ENCODE data around the gene HSFX4.

The HSFX4 gene

GRCh38 chrX:149937871-149938426 lies 8.6 kb downstream of the HSFX4 start:
- no CpG with 5 or more reads among the region's 46 CpGs for WGBS (ENCODE audit: extremely low coverage, insufficient coverage, insufficient read length)
- Histone ChIP-seq H2BK5ac (ENCODE audit: low read depth, low read length, poor library complexity) (peak overlapping the region; percentile 54), H3K18ac (ENCODE audit: low read length) (no peak overlapping the region), H3K27me3 (ENCODE audit: insufficient read depth, low read length) (no peaks in the 10 kb centered on the region), H3K4me2 (ENCODE audit: low read length) (peak overlapping the region; percentile 88), H4K12ac (ENCODE audit: low read depth, low read length) (peak overlapping the region; percentile 81), H3K36me3 (ENCODE audit: control insufficient read depth in 1 of 2, insufficient read depth in 2 of 2, low read length in 2 of 2) (peaks cover 10 to 15% of the 10 kb centered on the region in 2 experiments), H2AK5ac (ENCODE audit: low read length) (peak overlapping the region; percentile 30), H4K8ac (ENCODE audit: low read depth, low read length) (peak overlapping the region; percentile 77), H3K79me1 (ENCODE audit: low read length) (peaks cover 8% of the 10 kb centered on the region), H3K4ac (ENCODE audit: low read depth, low read length) (peak overlapping the region; percentile 84), H3K14ac (ENCODE audit: low read length) (peak overlapping the region; percentile 74), H3K4me1 (ENCODE audit: control insufficient read depth in 1 of 2, insufficient read depth in 2 of 2, low read length in 2 of 2) (peaks cover 6 to 8% of the 10 kb centered on the region in 2 experiments), H4K91ac (ENCODE audit: low read depth, low read length) (peak overlapping the region; percentile 55), H3K79me2 (ENCODE audit: control insufficient read depth, insufficient read depth, low read length, poor library complexity) (peaks cover 10% of the 10 kb centered on the region), H3K9ac (ENCODE audit: low read length) (peak overlapping the region; percentile 98), H2BK12ac (ENCODE audit: low read length) (no peak overlapping the region), H3K9me3 (ENCODE audit: insufficient read depth, low read depth, low read length) (no peaks in the 10 kb centered on the region), H3K4me3 (ENCODE audit: low read depth, low read length) (peak overlapping the region; percentile 95), H3K23ac (ENCODE audit: low read length) (no peak overlapping the region), H2AFZ (ENCODE audit: insufficient read depth, low read length, poor library complexity) (peak overlapping the region; percentile 69), H2BK120ac (ENCODE audit: insufficient read depth, low read length, poor library complexity) (peak overlapping the region; percentile 43), H3K27ac (ENCODE audit: low read depth, low read length) (peak overlapping the region; percentile 81)
- no peak for DNase-seq

- Histone ChIP-seq H2AK5ac (ENCODE audit: low read length) (peak within 1 kb of the TSS; percentile 30), H3K79me1 (ENCODE audit: low read length) (peaks cover 8% of the 10 kb centered on the region), H4K91ac (ENCODE audit: low read depth, low read length) (peak within 1 kb of the TSS; percentile 64), H3K4me1 (ENCODE audit: control insufficient read depth in 1 of 2, insufficient read depth in 2 of 2, low read length in 2 of 2) (peaks cover 6 to 8% of the 10 kb centered on the region in 2 experiments), H3K4ac (ENCODE audit: low read depth, low read length) (peak within 1 kb of the TSS; percentile 84), H2BK12ac (ENCODE audit: low read length) (no peak within 1 kb of the TSS), H3K14ac (ENCODE audit: low read length) (peak within 1 kb of the TSS; percentile 74), H3K23ac (ENCODE audit: low read length) (no peak within 1 kb of the TSS), H4K8ac (ENCODE audit: low read depth, low read length) (peak within 1 kb of the TSS; percentile 79), H3K4me2 (ENCODE audit: low read length) (peak within 1 kb of the TSS; percentile 88), H2BK5ac (ENCODE audit: low read depth, low read length, poor library complexity) (peak within 1 kb of the TSS; percentile 54), H4K12ac (ENCODE audit: low read depth, low read length) (peak within 1 kb of the TSS; percentile 81), H3K18ac (ENCODE audit: low read length) (no peak within 1 kb of the TSS), H3K27ac (ENCODE audit: low read depth, low read length) (peak within 1 kb of the TSS; percentile 90), H3K9me3 (ENCODE audit: insufficient read depth, low read depth, low read length) (no peaks in the 10 kb centered on the region), H3K36me3 (ENCODE audit: control insufficient read depth in 1 of 2, insufficient read depth in 2 of 2, low read length in 2 of 2) (peaks cover 10 to 15% of the 10 kb centered on the region in 2 experiments), H2AFZ (ENCODE audit: insufficient read depth, low read length, poor library complexity) (peak within 1 kb of the TSS; percentile 69), H3K27me3 (ENCODE audit: insufficient read depth, low read length) (no peaks in the 10 kb centered on the region), H3K9ac (ENCODE audit: low read length) (peak within 1 kb of the TSS; percentile 98), H3K79me2 (ENCODE audit: control insufficient read depth, insufficient read depth, low read length, poor library complexity) (peaks cover 10% of the 10 kb centered on the region), H3K4me3 (ENCODE audit: low read depth, low read length) (peak within 1 kb of the TSS; percentile 95), H2BK120ac (ENCODE audit: insufficient read depth, low read length, poor library complexity) (peak within 1 kb of the TSS; percentile 43)
- DNase-seq, result peak; percentile 97 to 98
- WGBS (ENCODE audit: extremely low coverage, insufficient coverage, insufficient read length), result no CpG with 5 or more reads among the region's 39 CpGs
Measured at GRCh38 chrX:149938427-149938880, 9.1 kb downstream of the HSFX4 start, which contains the start of gene EOLA2. EOLA2 (minus strand) TSS chrX:149938491; CDS start chrX:149933874, 4,617 bp downstream.

- Histone ChIP-seq H2BK120ac (ENCODE audit: insufficient read depth, low read length, poor library complexity) (no peak overlapping the region), H3K4me3 (ENCODE audit: low read depth, low read length) (no peak overlapping the region), H2AFZ (ENCODE audit: insufficient read depth, low read length, poor library complexity) (no peak overlapping the region), H3K23ac (ENCODE audit: low read length) (no peak overlapping the region), H4K91ac (ENCODE audit: low read depth, low read length) (no peak overlapping the region), H3K9me3 (ENCODE audit: insufficient read depth, low read depth, low read length) (no peaks in the 10 kb centered on the region), H2AK5ac (ENCODE audit: low read length) (no peak overlapping the region), H2BK12ac (ENCODE audit: low read length) (no peak overlapping the region), H3K36me3 (ENCODE audit: control insufficient read depth in 1 of 2, insufficient read depth in 2 of 2, low read length in 2 of 2) (peaks cover 7 to 10% of the 10 kb centered on the region in 2 experiments), H3K27me3 (ENCODE audit: insufficient read depth, low read length) (no peaks in the 10 kb centered on the region), H3K18ac (ENCODE audit: low read length) (no peak overlapping the region), H4K8ac (ENCODE audit: low read depth, low read length) (no peak overlapping the region), H3K14ac (ENCODE audit: low read length) (no peak overlapping the region), H2BK5ac (ENCODE audit: low read depth, low read length, poor library complexity) (no peak overlapping the region), H3K4ac (ENCODE audit: low read depth, low read length) (no peak overlapping the region), H4K12ac (ENCODE audit: low read depth, low read length) (no peak overlapping the region), H3K9ac (ENCODE audit: low read length) (no peak overlapping the region), H3K4me1 (ENCODE audit: control insufficient read depth in 1 of 2, insufficient read depth in 2 of 2, low read length in 2 of 2) (peaks cover 6 to 8% of the 10 kb centered on the region in 2 experiments), H3K4me2 (ENCODE audit: low read length) (no peak overlapping the region), H3K79me1 (ENCODE audit: low read length) (peaks cover 8% of the 10 kb centered on the region), H3K79me2 (ENCODE audit: control insufficient read depth, insufficient read depth, low read length, poor library complexity) (peaks cover 10% of the 10 kb centered on the region), H3K27ac (ENCODE audit: low read depth, low read length) (peak overlapping the region; percentile 90)
- peak; percentile 83 to 85 for DNase-seq
- WGBS (ENCODE audit: extremely low coverage, insufficient coverage, insufficient read length), result no CpG with 5 or more reads among the region's 50 CpGs
Measured at GRCh38 chrX:149938881-149939654, 9.7 kb downstream of the HSFX4 start.

- no CpG with 5 or more reads among the region's 17 CpGs for WGBS (ENCODE audit: extremely low coverage, insufficient coverage, insufficient read length)
- H3K4me2 ChIP-seq (ENCODE audit: low read length), result peak overlapping the region; percentile 69
- peak overlapping the region; percentile 93 for H3K14ac ChIP-seq (ENCODE audit: low read length)
- no peaks in the 10 kb centered on the region for H3K27me3 ChIP-seq (ENCODE audit: insufficient read depth, low read length)
- H3K4me3 ChIP-seq (ENCODE audit: low read depth, low read length), result peak overlapping the region; percentile 75
- peak overlapping the region; percentile 96 for H2BK5ac ChIP-seq (ENCODE audit: low read depth, low read length, poor library complexity)
- H3K18ac ChIP-seq (ENCODE audit: low read length), result peak overlapping the region; percentile 75
- DNase-seq, result no peak
- peak overlapping the region; percentile 91 for H2BK120ac ChIP-seq (ENCODE audit: insufficient read depth, low read length, poor library complexity)
- H4K8ac ChIP-seq (ENCODE audit: low read depth, low read length), result peak overlapping the region; percentile 91
- H3K23ac ChIP-seq (ENCODE audit: low read length), result no peak overlapping the region
- peak overlapping the region; percentile 31 for H2BK12ac ChIP-seq (ENCODE audit: low read length)
- H3K9me3 ChIP-seq (ENCODE audit: insufficient read depth, low read depth, low read length), result no peaks in the 10 kb centered on the region
- peak overlapping the region; percentile 54 for H2AK5ac ChIP-seq (ENCODE audit: low read length)
- H3K79me1 ChIP-seq (ENCODE audit: low read length), result peaks cover 8% of the 10 kb centered on the region
- H3K36me3 ChIP-seq (ENCODE audit: control insufficient read depth in 1 of 2, insufficient read depth in 2 of 2, low read length in 2 of 2), result peaks cover 4 to 5% of the 10 kb centered on the region in 2 experiments
- peak overlapping the region; percentile 89 for H4K91ac ChIP-seq (ENCODE audit: low read depth, low read length)
- peaks cover 10% of the 10 kb centered on the region for H3K79me2 ChIP-seq (ENCODE audit: control insufficient read depth, insufficient read depth, low read length, poor library complexity)
- peak overlapping the region; percentile 79 for H3K4ac ChIP-seq (ENCODE audit: low read depth, low read length)
- peaks cover 6 to 8% of the 10 kb centered on the region in 2 experiments for H3K4me1 ChIP-seq (ENCODE audit: control insufficient read depth in 1 of 2, insufficient read depth in 2 of 2, low read length in 2 of 2)
- H4K12ac ChIP-seq (ENCODE audit: low read depth, low read length), result peak overlapping the region; percentile 80
- H2AFZ ChIP-seq (ENCODE audit: insufficient read depth, low read length, poor library complexity), result no peak overlapping the region
- peak overlapping the region; percentile 96 for H3K27ac ChIP-seq (ENCODE audit: low read depth, low read length)
- peak overlapping the region; percentile 78 for H3K9ac ChIP-seq (ENCODE audit: low read length)
Measured at GRCh38 chrX:149939655-149939904, 10.2 kb downstream of the HSFX4 start.
